ENCODE data around the gene MCF2L.
"Not testable (repeated sequence)": the region's sequence is repeated elsewhere in the genome, so short reads cannot be mapped to it uniquely, and the experiment has no call there.

MCF2L gene

GRCh38 chr13:113086991-113087922 lies 118.2 kb downstream of the MCF2L start:
- ATAC-seq, result no peak

GRCh38 chr13:113087923-113088690 lies 119.1 kb downstream of the MCF2L start:
- no peak for ATAC-seq

- no peak for ATAC-seq
Measured at GRCh38 chr13:113088691-113089020, 119.6 kb downstream of the MCF2L start.

GRCh38 chr13:113089693-113090414 lies 120.8 kb downstream of the MCF2L start:
- ATAC-seq, result no peak

GRCh38 chr13:113090415-113090770 lies 121.4 kb downstream of the MCF2L start:
- ATAC-seq, result no peak

- ATAC-seq, result no peak
Measured at GRCh38 chr13:113090806-113091205, 121.8 kb downstream of the MCF2L start.

GRCh38 chr13:113091211-113091771 lies 122.3 kb downstream of the MCF2L start:
- ATAC-seq, result no peak

- ATAC-seq, result no peak
Measured at GRCh38 chr13:113091891-113092775, 123.1 kb downstream of the MCF2L start.

GRCh38 chr13:113092776-113093579 lies 124.0 kb downstream of the MCF2L start:
- ATAC-seq, result no peak

- ATAC-seq, result no peak
Measured at GRCh38 chr13:113093580-113094409, 124.8 kb downstream of the MCF2L start.

GRCh38 chr13:113094410-113094800 lies 125.4 kb downstream of the MCF2L start:
- ATAC-seq, result no peak

- ATAC-seq, result no peak
Measured at GRCh38 chr13:113095146-113096051, 126.4 kb downstream of the MCF2L start.

GRCh38 chr13:113096052-113096744 lies 127.2 kb downstream of the MCF2L start:
- no peak for ATAC-seq

GRCh38 chr13:113096745-113097305 lies 127.8 kb downstream of the MCF2L start:
- no peak for ATAC-seq

- no peak for ATAC-seq
Measured at GRCh38 chr13:113097651-113098050, 128.6 kb downstream of the MCF2L start.

GRCh38 chr13:113098162-113098732 lies 129.2 kb downstream of the MCF2L start:
- no peak for ATAC-seq

GRCh38 chr13:113099142-113099541 lies 130.1 kb downstream of the MCF2L start:
- no peak for ATAC-seq

- ATAC-seq, result not testable (repeated sequence)
Measured at GRCh38 chr13:113102302-113102701, 133.3 kb downstream of the MCF2L start.
